IMR-90 (cell line): Measurements from ENCODE around the gene WNT7B.

Experiments used
- CTCF ChIP-seq: conservative IDR thresholded peaks from 2 replicates; pipeline ENCODE4 v1.5.1; 2012; ENCODE audit warnings: mild to moderate bottlenecking, low read depth, low read length, improper control_type of control experiment
- MAFK ChIP-seq: IDR thresholded peaks from 2 replicates; pipeline ENCODE4 v1.6.1; 2012; ENCODE audit warnings: low read depth, low read length, improper control_type of control experiment
- POLR2A ChIP-seq: IDR thresholded peaks from 2 replicates; pipeline ENCODE4 v1.6.1; 2012; ENCODE audit warnings: mild to moderate bottlenecking, low read depth, low read length
- RFX5 ChIP-seq: IDR thresholded peaks from 2 replicates; pipeline ENCODE4 v1.8.0; 2012; ENCODE audit warnings: low read depth, mild to moderate bottlenecking, low read length, moderate library complexity
- SMC3 ChIP-seq: fragments of 150-350 bp; IDR thresholded peaks from 2 replicates; pipeline ENCODE4 v1.6.1; 2016; ENCODE audit warnings: low read depth, mild to moderate bottlenecking, antibody characterized with exemption, low read length, moderate library complexity

GRCh38 chr22:45917146-45917545, 59.8 kb downstream of the WNT7B start:
- no peak for TF ChIP-seq MAFK
- no peak for TF ChIP-seq CTCF
- no peak for TF ChIP-seq SMC3
- TF ChIP-seq POLR2A = no peak
- TF ChIP-seq RFX5 = no peak
